ENCODE measurements around the gene SCARF2.

- TF ChIP-seq POLR2AphosphoS5 (IDR thresholded peaks at IDR 0.05; ENCODE audit: low read depth, low read length), result no peak
- TF ChIP-seq POLR2A (IDR thresholded peaks at IDR 0.05; ENCODE audit: low read depth, low read length), result no peak
These were observed 14.4 kb downstream of the SCARF2 start for GRCh38 chr22:20423008-20423905.
